Activated CD4-positive, alpha-beta T cell treated with anti-CD3 and anti-CD28 coated beads, Interleukin-2, amount 10 ng/mL, durations not matched to agents 7 days and 5 days (primary cell): ENCODE data around the gene NOP10. TPM values are rescaled to one million over a fixed set of nuclear protein-coding genes. Genes with fewer than 3 reads are reported as not detected.

Experiments
- CTCF ChIA-PET: fragments of 350-600 bp; sonication (Branson Sonifier 250); formaldehyde crosslinking; loops from one replicate; lab custom pipeline; 2021; ENCODE audit warnings: antibody characterized with exemption; lab: Charles Lee
- POLR2A ChIA-PET: fragments of 350-600 bp; sonication (Branson Sonifier 250); formaldehyde crosslinking; loops from one replicate; lab custom pipeline; 2021; ENCODE audit warnings: antibody characterized with exemption; lab: Charles Lee
- DNase-seq: peaks from one replicate; pipeline ENCODE4 v3.0.0-alpha.2; 2020
- H3K27ac Mint-ChIP-seq: one replicate; pipeline ENCODE4 v1.8.0; 2021; ENCODE audit warnings: mild to moderate bottlenecking, moderate library complexity, mixed read lengths
- H3K27me3 Mint-ChIP-seq: one replicate; pipeline ENCODE4 v1.8.0; 2021; ENCODE audit warnings: mixed read lengths
- H3K36me3 Mint-ChIP-seq: one replicate; pipeline ENCODE4 v1.8.0; 2021; ENCODE audit warnings: low read depth, mixed read lengths
- H3K4me1 Mint-ChIP-seq: one replicate; pipeline ENCODE4 v1.8.0; 2021; ENCODE audit warnings: mixed read lengths
- H3K4me3 Mint-ChIP-seq: one replicate; pipeline ENCODE4 v1.8.0; 2021; ENCODE audit warnings: mild to moderate bottlenecking, moderate library complexity, mixed read lengths
- H3K9me3 Mint-ChIP-seq: one replicate; pipeline ENCODE4 v1.8.0; 2021; ENCODE audit warnings: mixed read lengths
- total RNA-seq, 2 experiments: library from RNA; stranded (reverse); gene quantifications; one replicate each; pipeline ENCODE4 v1.2.3, GENCODE V29; 2021

Gene NOP10
- total RNA-seq, 2 experiments from 2014 or later, result 162 to 207 TPM

GRCh38 chr15:34337557-34338306 lies 5.2 kb downstream of the NOP10 start, which contains the start of gene SLC12A6:
SLC12A6 (minus strand) TSS chr15:34337781; CDS start chr15:34336680, 1,101 bp downstream.
- ChIA-PET POLR2A (interaction anchor here (0.5 to 1.0 kb wide), 3 partner anchors 30 to 650 kb away, joined by 3 to 5 read pairs (median 3); partner anchors contain the start of gene ZNF770), CTCF (interaction anchor here (1.2 to 2.9 kb wide), 4 partner anchors 10 to 250 kb away, joined by 4 to 14 read pairs (median 8); partner anchors contain the start of gene LPCAT4)
- H3K27ac Mint-ChIP-seq, result peak within 1 kb of the TSS; percentile 99
- H3K4me3 Mint-ChIP-seq, result peak within 1 kb of the TSS; percentile 95
- H3K9me3 Mint-ChIP-seq, result no peaks in the 10 kb centered on the region
- peaks cover 32% of the 10 kb centered on the region for H3K36me3 Mint-ChIP-seq
- H3K27me3 Mint-ChIP-seq, result no peaks in the 10 kb centered on the region
- peaks cover 59% of the 10 kb centered on the region for H3K4me1 Mint-ChIP-seq
- peak; percentile 90 for DNase-seq

DNA sequence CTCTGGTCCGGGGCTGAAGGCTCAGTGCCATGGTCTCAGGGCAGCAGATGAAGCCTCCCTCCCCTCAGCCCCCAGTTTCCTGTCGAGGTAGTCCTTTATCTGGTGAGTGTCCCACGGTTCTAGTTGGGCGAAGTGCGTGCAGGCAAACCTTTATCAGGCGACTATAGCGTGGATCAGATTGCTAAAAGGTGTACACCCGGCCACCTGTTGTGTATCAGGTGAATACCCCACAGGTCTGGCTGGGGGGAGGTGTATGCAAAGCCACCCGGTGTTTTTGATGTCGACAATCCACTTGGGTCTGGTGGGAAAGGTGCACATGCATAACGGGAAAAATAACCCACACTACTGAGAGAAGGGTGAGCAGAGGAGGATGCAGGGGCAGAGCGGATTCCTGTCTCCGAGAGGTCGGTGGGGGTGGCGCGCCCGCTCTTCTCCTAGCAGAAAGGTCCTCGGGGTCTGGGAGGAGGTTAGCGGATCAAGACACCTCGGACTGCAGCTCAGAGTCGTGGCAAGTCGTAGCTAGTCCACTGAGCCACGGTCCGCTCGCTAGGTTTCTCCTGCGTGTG lies 5.9 kb downstream of the NOP10 start:
- ChIA-PET POLR2A (interaction anchor here (0.5 to 1.0 kb wide), 2 partner anchors 36 to 651 kb away, joined by 3 to 5 read pairs; partner anchors contain the start of gene ZNF770), CTCF (interaction anchor here (1.2 to 2.9 kb wide), 4 partner anchors 9 to 31 kb away, joined by 4 to 14 read pairs (median 8); partner anchors contain the start of gene LPCAT4)
- DNase-seq, result peak; percentile 20
- no peaks in the 10 kb centered on the region for H3K27me3 Mint-ChIP-seq
- H3K4me3 Mint-ChIP-seq, result peak overlapping the region; percentile 95
- peaks cover 31% of the 10 kb centered on the region for H3K36me3 Mint-ChIP-seq
- H3K9me3 Mint-ChIP-seq, result no peaks in the 10 kb centered on the region
- peak overlapping the region; percentile 99 for H3K27ac Mint-ChIP-seq
- H3K4me1 Mint-ChIP-seq, result peaks cover 63% of the 10 kb centered on the region

GRCh38 chr15:34336231-34336990 lies 6.5 kb downstream of the NOP10 start:
- Mint-ChIP-seq H3K4me3 (peak overlapping the region; percentile 95), H3K4me1 (peaks cover 62% of the 10 kb centered on the region), H3K9me3 (no peaks in the 10 kb centered on the region), H3K27ac (peak overlapping the region; percentile 99), H3K27me3 (no peaks in the 10 kb centered on the region), H3K36me3 (peaks cover 29% of the 10 kb centered on the region)
- ChIA-PET CTCF (interaction anchor here (0.7 to 2.9 kb wide), 3 partner anchors 11 to 31 kb away, joined by 3 to 14 read pairs (median 4); partner anchors contain the start of gene LPCAT4), POLR2A (no interaction called here)
- no peak for DNase-seq

DNA sequence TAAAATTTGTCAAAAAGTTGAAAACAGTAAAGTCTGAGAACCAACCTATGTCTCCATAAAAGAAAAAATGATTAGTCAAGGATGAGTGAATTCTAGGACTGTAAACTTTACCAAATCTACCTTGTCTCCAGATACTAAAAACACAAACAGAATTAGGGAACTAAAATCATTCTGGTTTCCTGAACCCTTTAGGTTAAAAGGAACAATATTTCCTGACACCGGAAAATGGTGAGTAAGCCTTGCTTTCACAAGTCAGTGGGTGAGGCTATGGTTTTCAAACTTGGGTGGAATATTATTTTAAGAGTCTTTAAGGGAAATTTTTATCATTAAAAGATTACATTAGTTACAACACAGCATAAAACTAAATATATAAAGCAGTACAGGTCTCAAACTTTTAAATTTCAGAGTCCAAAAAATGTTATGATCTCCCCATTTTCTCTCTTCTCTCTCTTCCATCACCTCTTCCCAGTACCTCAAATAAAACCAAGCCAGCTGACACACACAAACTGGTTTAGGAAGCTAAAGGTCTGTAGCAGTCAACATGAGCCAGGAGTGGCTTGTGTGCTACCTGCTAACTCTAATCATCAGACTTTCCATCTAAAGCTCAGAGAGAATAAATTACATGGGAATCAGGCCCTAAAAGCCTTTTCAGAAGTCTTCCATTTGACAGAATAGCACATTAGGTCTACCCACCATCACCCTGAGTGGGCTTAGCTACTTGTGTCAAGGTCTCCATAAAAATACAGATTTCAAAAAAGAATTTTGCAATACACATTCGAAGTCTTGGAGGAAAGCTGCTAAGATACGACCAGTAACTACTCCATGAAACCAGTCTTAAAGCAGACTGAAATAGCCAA lies 7.5 kb downstream of the NOP10 start:
- Mint-ChIP-seq H3K4me1 (peaks cover 62% of the 10 kb centered on the region), H3K4me3 (peak overlapping the region; percentile 95), H3K27ac (peak overlapping the region; percentile 99), H3K27me3 (no peaks in the 10 kb centered on the region), H3K36me3 (peaks cover 24% of the 10 kb centered on the region), H3K9me3 (no peaks in the 10 kb centered on the region)
- no peak for DNase-seq
- ChIA-PET CTCF (interaction anchor here (0.7 to 1.6 kb wide), 2 partner anchors 10 to 17 kb away, joined by 3 to 4 read pairs; no protein-coding TSS in a partner anchor), POLR2A (no interaction called here)

GRCh38 chr15:34334672-34335071 lies 8.3 kb downstream of the NOP10 start:
- no peaks in the 10 kb centered on the region for H3K9me3 Mint-ChIP-seq
- H3K36me3 Mint-ChIP-seq, result peaks cover 21% of the 10 kb centered on the region
- CTCF ChIA-PET, result no interaction called here
- peak overlapping the region; percentile 95 for H3K4me3 Mint-ChIP-seq
- H3K27me3 Mint-ChIP-seq, result no peaks in the 10 kb centered on the region
- DNase-seq, result no peak
- H3K4me1 Mint-ChIP-seq, result peaks cover 62% of the 10 kb centered on the region
- peak overlapping the region; percentile 99 for H3K27ac Mint-ChIP-seq
- POLR2A ChIA-PET, result no interaction called here

DNA sequence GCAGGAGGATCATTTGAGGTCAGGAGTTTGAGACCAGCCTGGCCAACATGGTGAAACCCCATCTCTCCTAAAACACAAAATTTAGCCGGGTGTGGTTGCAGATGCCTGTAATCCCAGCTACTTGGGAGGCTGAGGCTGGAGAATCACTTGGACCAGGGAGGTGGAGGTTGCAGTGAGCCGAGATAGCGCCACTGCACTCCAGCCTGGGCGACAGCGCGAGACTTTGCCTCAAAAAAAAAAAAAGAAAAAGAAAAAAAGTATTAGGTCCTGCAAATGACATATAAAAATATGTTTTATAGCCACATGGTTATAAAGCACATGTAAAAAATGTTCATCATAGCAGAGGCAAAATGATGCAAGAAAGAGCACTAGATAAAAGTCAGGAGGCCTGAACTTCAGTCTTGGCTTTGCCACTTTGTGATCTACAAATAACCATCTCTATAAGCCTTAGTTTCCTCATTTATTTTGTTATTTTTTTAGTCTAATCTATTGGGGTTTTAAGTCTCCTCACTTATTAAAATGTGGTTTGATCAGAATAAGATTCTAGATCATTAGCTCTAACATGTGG lies 10.3 kb downstream of the NOP10 start:
- H3K4me1 Mint-ChIP-seq, result peaks cover 77% of the 10 kb centered on the region
- POLR2A ChIA-PET, result no interaction called here
- H3K27me3 Mint-ChIP-seq, result no peaks in the 10 kb centered on the region
- CTCF ChIA-PET, result interaction anchor here (0.8 to 2.3 kb wide), 3 partner anchors 10 to 35 kb away, joined by 3 to 11 read pairs (median 4); partner anchors contain the start of genes LPCAT4, NOP10 and NUTM1
- no peak for DNase-seq
- peak overlapping the region; percentile 72 for H3K27ac Mint-ChIP-seq
- H3K4me3 Mint-ChIP-seq, result no peak overlapping the region
- no peaks in the 10 kb centered on the region for H3K9me3 Mint-ChIP-seq
- H3K36me3 Mint-ChIP-seq, result peaks cover 19% of the 10 kb centered on the region

DNA sequence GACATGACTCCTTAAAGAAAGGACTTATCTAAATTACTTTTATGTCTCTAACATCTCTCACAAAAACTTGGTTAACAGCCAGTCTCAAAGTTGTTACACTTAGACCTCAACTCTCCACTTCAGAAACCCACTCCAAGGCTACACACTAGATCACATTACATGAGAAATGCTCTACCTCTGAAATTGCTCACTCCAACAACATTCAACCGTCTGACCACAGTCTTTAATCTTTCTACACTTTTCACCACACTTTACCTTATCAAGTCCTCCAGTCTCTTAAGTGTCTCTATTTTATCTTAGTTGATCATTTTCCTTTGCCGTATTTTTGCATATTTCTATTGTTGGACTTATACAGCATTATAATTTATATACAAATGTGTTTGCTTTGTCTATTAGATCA lies 11.1 kb downstream of the NOP10 start:
- no peaks in the 10 kb centered on the region for H3K9me3 Mint-ChIP-seq
- peaks cover 19% of the 10 kb centered on the region for H3K36me3 Mint-ChIP-seq
- H3K27ac Mint-ChIP-seq, result peak overlapping the region; percentile 72
- H3K27me3 Mint-ChIP-seq, result no peaks in the 10 kb centered on the region
- ChIA-PET POLR2A (no interaction called here), CTCF (interaction anchor here (0.8 to 2.3 kb wide), 2 partner anchors 11 to 35 kb away, joined by 4 to 11 read pairs; partner anchors contain the start of genes LPCAT4, NOP10 and NUTM1)
- DNase-seq, result no peak
- peaks cover 82% of the 10 kb centered on the region for H3K4me1 Mint-ChIP-seq
- H3K4me3 Mint-ChIP-seq, result peak overlapping the region; percentile 2

- H3K27ac Mint-ChIP-seq, result peak overlapping the region; percentile 60
- no peaks in the 10 kb centered on the region for H3K9me3 Mint-ChIP-seq
- no peak for DNase-seq
- no peaks in the 10 kb centered on the region for H3K27me3 Mint-ChIP-seq
- peaks cover 19% of the 10 kb centered on the region for H3K36me3 Mint-ChIP-seq
- peaks cover 78% of the 10 kb centered on the region for H3K4me1 Mint-ChIP-seq
- no peak overlapping the region for H3K4me3 Mint-ChIP-seq
- ChIA-PET POLR2A (no interaction called here), CTCF (interaction anchor here (0.6 to 3.0 kb wide), 5 partner anchors 12 to 87 kb away, joined by 3 to 13 read pairs (median 3); partner anchors contain the start of genes NOP10 and NUTM1)
Observed at GRCh38 chr15:34330279-34330678, 12.7 kb downstream of the NOP10 start.

- no peak for DNase-seq
- Mint-ChIP-seq H3K4me3 (peak overlapping the region; percentile 1), H3K27me3 (no peaks in the 10 kb centered on the region), H3K27ac (peak overlapping the region; percentile 52), H3K9me3 (no peaks in the 10 kb centered on the region), H3K4me1 (peaks cover 69% of the 10 kb centered on the region), H3K36me3 (peaks cover 17% of the 10 kb centered on the region)
- ChIA-PET POLR2A (no interaction called here), CTCF (interaction anchor here (0.9 to 3.0 kb wide), 10 partner anchors 9 to 525 kb away, joined by 3 to 13 read pairs (median 4); partner anchors contain the start of genes GOLGA8B, LPCAT4, NOP10 and NUTM1)
Observed at GRCh38 chr15:34329006-34329405, 13.9 kb downstream of the NOP10 start.

GRCh38 chr15:34327906-34328305 lies 15.0 kb downstream of the NOP10 start:
- peak overlapping the region; percentile 48 for H3K4me3 Mint-ChIP-seq
- peaks cover 65% of the 10 kb centered on the region for H3K4me1 Mint-ChIP-seq
- H3K27ac Mint-ChIP-seq, result peak overlapping the region; percentile 82
- POLR2A ChIA-PET, result no interaction called here
- CTCF ChIA-PET, result interaction anchor here (0.6 to 3.0 kb wide), 12 partner anchors 10 to 524 kb away, joined by 3 to 13 read pairs (median 3); partner anchors contain the start of genes GOLGA8B, LPCAT4, NOP10 and NUTM1
- no peak for DNase-seq
- no peaks in the 10 kb centered on the region for H3K27me3 Mint-ChIP-seq
- peaks cover 16% of the 10 kb centered on the region for H3K36me3 Mint-ChIP-seq
- no peaks in the 10 kb centered on the region for H3K9me3 Mint-ChIP-seq

- ChIA-PET CTCF (interaction anchor here (0.7 to 1.0 kb wide), 2 partner anchors 11 to 42 kb away, joined by 3 read pairs; partner anchors contain the start of gene LPCAT4), POLR2A (no interaction called here)
- Mint-ChIP-seq H3K36me3 (peaks cover 8% of the 10 kb centered on the region), H3K9me3 (no peaks in the 10 kb centered on the region), H3K4me3 (no peak overlapping the region), H3K27ac (no peak overlapping the region), H3K27me3 (no peaks in the 10 kb centered on the region), H3K4me1 (peaks cover 52% of the 10 kb centered on the region)
- DNase-seq, result no peak
Observed at GRCh38 chr15:34325368-34325767, 17.6 kb downstream of the NOP10 start.
